ENCODE measurements around the gene LRRC8B. TPM values are rescaled to one million over a fixed set of nuclear protein-coding genes. Genes with fewer than 3 reads are reported as not detected.

The LRRC8B gene
- 12.5 to 14.3 TPM (median 13.9 TPM) in 3 replicates for total RNA-seq

DNA sequence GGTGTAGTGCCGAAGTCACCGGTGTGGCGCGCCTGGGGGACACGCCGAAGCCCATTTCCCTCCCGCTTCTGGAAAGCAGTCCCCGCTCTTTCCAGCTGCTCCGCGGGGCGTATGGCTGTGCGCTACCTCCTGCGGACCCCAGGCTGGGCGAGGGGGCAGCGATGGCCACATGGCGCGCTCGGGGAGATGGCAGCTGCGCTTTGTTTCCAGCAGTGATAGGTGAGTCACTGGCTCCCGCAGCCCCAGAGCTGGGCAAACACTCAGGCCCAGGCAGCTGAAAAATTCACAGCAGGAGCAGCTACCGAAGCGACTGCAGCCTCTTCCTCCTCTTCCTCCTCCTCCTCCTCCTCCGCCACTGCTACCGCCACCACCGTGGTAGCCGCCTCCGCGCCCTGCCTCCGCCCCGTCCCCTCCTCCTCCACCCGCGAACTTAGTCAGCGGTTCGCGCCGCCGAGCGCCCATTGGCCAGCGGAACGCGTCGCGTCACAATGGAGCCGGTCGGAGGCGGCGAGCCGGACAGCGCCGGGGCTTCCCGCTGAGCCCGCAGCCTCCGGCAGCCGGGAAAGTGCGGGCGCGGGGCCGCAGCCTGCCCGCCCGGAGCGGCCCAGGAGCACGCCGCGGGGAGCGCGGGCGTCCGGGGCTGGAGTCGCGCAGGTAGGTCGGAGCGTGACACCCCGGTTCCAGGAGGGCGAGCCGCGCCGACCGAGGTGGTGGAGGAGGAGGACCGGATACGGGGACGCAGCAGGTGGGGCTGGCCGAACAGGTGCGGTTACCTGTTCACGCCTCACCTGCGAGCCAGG, at the start of gene LRRC8B:
LRRC8B (plus strand) TSS at position 461 of the 800 bp plus-strand sequence. CDS start 57,822 bp downstream, outside the sequence.
- Mint-ChIP-seq H3K36me3 (no peaks in the 10 kb centered on the region), H3K27ac (peak within 1 kb of the TSS; percentile 62), H3K27me3 (ENCODE audit: low read depth) (no peaks in the 10 kb centered on the region), H3K9me3 (peaks cover 3% of the 10 kb centered on the region), H3K4me3 (peak within 1 kb of the TSS; percentile 75), H3K4me1 (peaks cover 25% of the 10 kb centered on the region)
- DNase-seq (ENCODE audit: low spot score in 2 of 2, unreplicated experiment in 2 of 2), result peak; percentile 75 to 88
- TF ChIP-seq, protein P1, sequence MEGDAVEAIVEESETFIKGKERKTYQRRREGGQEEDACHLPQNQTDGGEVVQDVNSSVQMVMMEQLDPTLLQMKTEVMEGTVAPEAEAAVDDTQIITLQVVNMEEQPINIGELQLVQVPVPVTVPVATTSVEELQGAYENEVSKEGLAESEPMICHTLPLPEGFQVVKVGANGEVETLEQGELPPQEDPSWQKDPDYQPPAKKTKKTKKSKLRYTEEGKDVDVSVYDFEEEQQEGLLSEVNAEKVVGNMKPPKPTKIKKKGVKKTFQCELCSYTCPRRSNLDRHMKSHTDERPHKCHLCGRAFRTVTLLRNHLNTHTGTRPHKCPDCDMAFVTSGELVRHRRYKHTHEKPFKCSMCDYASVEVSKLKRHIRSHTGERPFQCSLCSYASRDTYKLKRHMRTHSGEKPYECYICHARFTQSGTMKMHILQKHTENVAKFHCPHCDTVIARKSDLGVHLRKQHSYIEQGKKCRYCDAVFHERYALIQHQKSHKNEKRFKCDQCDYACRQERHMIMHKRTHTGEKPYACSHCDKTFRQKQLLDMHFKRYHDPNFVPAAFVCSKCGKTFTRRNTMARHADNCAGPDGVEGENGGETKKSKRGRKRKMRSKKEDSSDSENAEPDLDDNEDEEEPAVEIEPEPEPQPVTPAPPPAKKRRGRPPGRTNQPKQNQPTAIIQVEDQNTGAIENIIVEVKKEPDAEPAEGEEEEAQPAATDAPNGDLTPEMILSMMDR (IDR thresholded peaks at IDR 0.05; ENCODE audit: unreplicated experiment), result no peak

DNA sequence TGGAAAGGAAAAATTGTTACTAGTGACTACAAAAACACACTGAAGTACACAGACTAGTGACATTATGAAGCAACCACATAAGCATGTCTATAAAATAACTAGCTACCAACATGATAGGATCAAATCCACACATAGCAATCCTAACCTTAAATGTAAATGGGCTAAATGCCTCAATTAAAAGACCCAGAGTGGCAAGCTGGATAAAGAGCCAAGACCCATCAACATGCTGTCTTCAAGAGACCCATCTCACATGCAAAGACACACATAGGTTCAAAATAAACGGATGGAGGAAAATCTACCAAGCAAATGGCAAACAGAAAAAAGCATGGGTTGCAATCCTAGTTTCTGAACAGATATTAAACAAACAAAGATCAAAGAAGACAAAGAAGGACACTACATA, 49.4 kb upstream of the LRRC8B start:
- H3K4me3 Mint-ChIP-seq, result no peak overlapping the region
- H3K27me3 Mint-ChIP-seq (ENCODE audit: low read depth), result peaks cover 10% of the 10 kb centered on the region
- no peaks in the 10 kb centered on the region for H3K36me3 Mint-ChIP-seq
- H3K27ac Mint-ChIP-seq, result no peak overlapping the region
- TF ChIP-seq, protein P1 (IDR thresholded peaks at IDR 0.05; ENCODE audit: unreplicated experiment), result no peak
- peaks cover 2% of the 10 kb centered on the region for H3K4me1 Mint-ChIP-seq
- DNase-seq (ENCODE audit: low spot score in 2 of 2, unreplicated experiment in 2 of 2), result no peak
- peaks cover 35% of the 10 kb centered on the region for H3K9me3 Mint-ChIP-seq

DNA sequence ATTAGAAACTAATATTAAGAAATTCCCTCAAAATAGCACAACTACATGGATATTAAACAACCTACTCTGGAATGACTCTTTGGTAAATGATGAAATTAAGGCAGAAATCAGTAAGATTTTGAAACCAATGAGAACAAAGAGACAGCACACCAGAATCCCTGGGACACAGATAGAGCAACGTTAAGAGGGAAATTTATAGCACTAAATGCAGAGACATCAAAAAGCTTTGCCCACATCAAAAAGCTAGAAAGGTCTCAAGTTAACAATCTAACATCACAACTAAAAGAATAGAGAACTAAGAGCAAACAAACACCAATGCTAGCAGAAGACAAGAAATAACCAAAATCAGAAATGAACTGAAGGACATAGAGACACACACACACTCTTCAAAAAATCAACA, 48.6 kb upstream of the LRRC8B start:
- peaks cover 35% of the 10 kb centered on the region for H3K9me3 Mint-ChIP-seq
- no peak overlapping the region for H3K27ac Mint-ChIP-seq
- peaks cover 10% of the 10 kb centered on the region for H3K27me3 Mint-ChIP-seq (ENCODE audit: low read depth)
- no peak overlapping the region for H3K4me3 Mint-ChIP-seq
- H3K4me1 Mint-ChIP-seq, result peaks cover under 1% of the 10 kb centered on the region
- DNase-seq (ENCODE audit: low spot score in 2 of 2, unreplicated experiment in 2 of 2), result no peak
- TF ChIP-seq, protein P1 (IDR thresholded peaks at IDR 0.05; ENCODE audit: unreplicated experiment), result no peak
- H3K36me3 Mint-ChIP-seq, result no peaks in the 10 kb centered on the region

DNA sequence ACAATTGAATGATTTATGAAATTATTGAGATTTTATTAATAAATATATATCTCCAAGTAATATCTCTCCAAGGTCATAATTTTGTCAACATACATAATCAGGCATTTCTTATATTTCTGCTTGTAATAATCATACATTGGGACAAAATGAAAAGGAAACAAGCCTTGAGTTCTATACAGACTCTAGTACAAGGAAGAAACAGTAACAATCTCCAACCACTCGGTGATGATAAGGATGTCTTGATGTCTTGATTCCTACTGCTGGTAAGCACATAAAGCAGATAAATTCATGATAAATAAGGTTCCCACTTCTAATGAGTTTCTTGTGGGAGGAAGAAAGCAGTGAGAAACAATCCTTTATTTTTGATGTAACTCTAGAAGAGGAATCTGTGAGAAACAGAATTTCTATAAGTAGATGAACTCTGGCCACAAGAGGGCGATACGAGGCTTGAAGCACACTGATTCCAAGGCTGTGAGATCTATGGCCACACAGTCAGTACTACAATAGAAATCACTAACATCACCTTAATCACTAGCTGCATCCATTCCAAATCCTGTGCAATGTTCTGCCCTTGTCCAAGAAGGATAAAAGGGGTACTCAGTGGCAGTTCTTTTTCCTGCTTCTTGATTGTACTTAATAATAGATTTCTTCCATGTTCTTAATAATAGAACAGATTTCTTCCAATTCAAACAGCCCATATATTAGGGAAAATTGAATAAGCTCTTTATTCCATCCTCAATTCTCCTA, 41.4 kb upstream of the LRRC8B start:
- Mint-ChIP-seq H3K9me3 (peaks cover 12% of the 10 kb centered on the region), H3K4me1 (peaks cover 3% of the 10 kb centered on the region), H3K27me3 (ENCODE audit: low read depth) (no peaks in the 10 kb centered on the region), H3K36me3 (peaks cover 1% of the 10 kb centered on the region), H3K27ac (no peak overlapping the region), H3K4me3 (no peak overlapping the region)
- DNase-seq (ENCODE audit: low spot score in 2 of 2, unreplicated experiment in 2 of 2), result peak; percentile 48 to 75
- TF ChIP-seq, protein P1 (IDR thresholded peaks at IDR 0.05; ENCODE audit: unreplicated experiment), result peak; percentile 77

DNA sequence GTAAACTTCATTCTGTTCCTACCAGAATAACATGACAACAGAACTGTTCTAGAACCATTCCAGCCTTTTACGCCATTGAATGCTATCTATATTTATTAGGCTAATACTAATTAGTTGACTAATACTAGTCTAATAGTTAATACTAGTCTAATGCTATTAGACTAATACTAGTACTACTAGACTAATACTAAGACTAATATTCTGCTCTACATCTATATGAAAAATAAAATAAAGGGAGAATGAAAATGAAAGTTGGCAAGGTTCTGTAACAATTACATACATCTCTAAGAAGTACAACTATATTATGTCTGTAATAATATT, 40.9 kb upstream of the LRRC8B start:
- H3K27ac Mint-ChIP-seq, result no peak overlapping the region
- H3K9me3 Mint-ChIP-seq, result peaks cover 12% of the 10 kb centered on the region
- H3K27me3 Mint-ChIP-seq (ENCODE audit: low read depth), result no peaks in the 10 kb centered on the region
- H3K4me1 Mint-ChIP-seq, result peaks cover 3% of the 10 kb centered on the region
- H3K36me3 Mint-ChIP-seq, result peaks cover 1% of the 10 kb centered on the region
- DNase-seq (ENCODE audit: low spot score in 2 of 2, unreplicated experiment in 2 of 2), result no peak
- TF ChIP-seq, protein P1 (IDR thresholded peaks at IDR 0.05; ENCODE audit: unreplicated experiment), result no peak
- H3K4me3 Mint-ChIP-seq, result no peak overlapping the region

All from mesothelial cell of epicardium (in vitro differentiated cells).